LNCaP clone FGC (cell line): ENCODE results near the gene NXF1.
A peak's percentile ranks its signal among the peaks of the same experiment; 100 is the strongest.
"Not testable (repeated sequence)": the region's sequence is repeated elsewhere in the genome, so short reads cannot be mapped to it uniquely, and the experiment has no call there.

ENCODE experiments used
- DNase-seq: peaks from one replicate; pipeline ENCODE4 v3.0.0-alpha.2; 2011; ENCODE audit warnings: low read depth
- H3K4me3 ChIP-seq: 2 replicates; pipeline ENCODE4 v1.5.1; 2011; ENCODE audit warnings: mild to moderate bottlenecking, low read depth, low read length, control low read depth
- CTCF ChIP-seq: IDR thresholded peaks from 2 replicates; pipeline ENCODE4 v1.5.1; 2012; ENCODE audit warnings: mild to moderate bottlenecking; ENCODE audit not compliant: control insufficient read depth, insufficient read depth; ENCODE audit errors: extremely low read depth

The NXF1 gene

DNA sequence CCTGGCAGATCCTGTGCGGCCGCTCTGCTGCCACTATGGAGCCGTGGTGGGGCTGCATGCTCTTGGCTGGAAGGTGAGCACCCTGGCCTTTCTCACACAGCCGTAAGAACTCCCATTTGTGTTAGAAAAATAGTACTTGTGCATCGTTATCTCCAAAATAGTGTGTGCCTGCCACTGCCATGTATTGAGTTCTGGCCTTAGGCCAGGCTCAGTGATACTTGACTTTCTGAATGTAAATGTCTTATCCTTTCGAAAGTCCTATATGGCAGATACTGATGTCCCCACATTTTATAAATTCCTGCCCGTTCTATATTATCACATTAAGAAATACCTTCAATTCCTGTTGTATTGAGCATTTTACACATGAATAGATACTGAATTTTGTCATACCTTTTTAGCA lies 22.5 kb downstream of the NXF1 start:
- TF ChIP-seq CTCF, result no peak
- no peak overlapping the region for H3K4me3 ChIP-seq
- no peak for DNase-seq

GRCh38 chr11:62778441-62778840 lies 26.8 kb downstream of the NXF1 start:
- no peak for DNase-seq
- no peak overlapping the region for H3K4me3 ChIP-seq
- no peak for TF ChIP-seq CTCF

DNA sequence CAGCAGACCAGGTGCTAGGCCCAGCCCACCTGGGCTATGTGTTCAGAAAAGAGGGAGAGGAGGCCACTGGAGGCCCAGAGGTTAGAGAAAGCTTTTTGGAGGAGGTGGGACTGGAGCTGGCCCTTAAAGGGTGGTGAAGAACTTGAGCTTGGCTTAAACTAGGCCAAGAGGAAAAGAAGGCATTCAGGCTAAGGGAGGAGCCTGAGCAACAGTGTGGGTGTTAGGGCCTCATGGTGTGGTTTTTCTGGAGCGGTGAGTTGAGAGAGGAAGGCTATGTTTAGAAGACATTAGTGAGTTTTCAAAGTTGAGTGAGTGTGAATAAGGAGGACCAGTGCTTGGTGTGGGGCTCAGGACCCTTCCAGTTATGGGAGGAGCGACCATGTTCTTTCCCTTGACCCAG lies 27.9 kb downstream of the NXF1 start:
- no peak overlapping the region for H3K4me3 ChIP-seq
- DNase-seq, result no peak
- no peak for TF ChIP-seq CTCF

DNA sequence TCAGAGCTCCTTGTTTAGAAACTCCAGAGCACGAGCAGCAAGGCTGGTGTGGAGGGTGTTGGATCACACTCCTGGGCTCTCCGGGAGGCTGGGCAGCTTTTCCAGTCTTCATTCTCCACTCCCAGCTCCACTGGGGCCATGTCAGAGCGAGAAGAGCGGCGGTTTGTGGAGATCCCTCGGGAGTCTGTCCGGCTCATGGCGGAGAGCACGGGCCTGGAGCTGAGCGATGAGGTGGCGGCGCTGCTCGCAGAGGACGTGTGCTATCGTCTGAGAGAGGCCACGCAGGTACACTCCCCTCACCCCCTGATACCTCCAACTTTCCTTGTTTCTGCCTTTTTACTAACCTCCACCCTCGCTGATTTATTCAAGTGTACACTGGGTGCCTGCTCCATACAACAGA lies 29.6 kb downstream of the NXF1 start:
- no peak for DNase-seq
- no peak overlapping the region for H3K4me3 ChIP-seq
- no peak for TF ChIP-seq CTCF

GRCh38 chr11:62774407-62774806 lies 30.8 kb downstream of the NXF1 start:
- H3K4me3 ChIP-seq, result no peak overlapping the region
- no peak for DNase-seq
- TF ChIP-seq CTCF, result no peak

DNA sequence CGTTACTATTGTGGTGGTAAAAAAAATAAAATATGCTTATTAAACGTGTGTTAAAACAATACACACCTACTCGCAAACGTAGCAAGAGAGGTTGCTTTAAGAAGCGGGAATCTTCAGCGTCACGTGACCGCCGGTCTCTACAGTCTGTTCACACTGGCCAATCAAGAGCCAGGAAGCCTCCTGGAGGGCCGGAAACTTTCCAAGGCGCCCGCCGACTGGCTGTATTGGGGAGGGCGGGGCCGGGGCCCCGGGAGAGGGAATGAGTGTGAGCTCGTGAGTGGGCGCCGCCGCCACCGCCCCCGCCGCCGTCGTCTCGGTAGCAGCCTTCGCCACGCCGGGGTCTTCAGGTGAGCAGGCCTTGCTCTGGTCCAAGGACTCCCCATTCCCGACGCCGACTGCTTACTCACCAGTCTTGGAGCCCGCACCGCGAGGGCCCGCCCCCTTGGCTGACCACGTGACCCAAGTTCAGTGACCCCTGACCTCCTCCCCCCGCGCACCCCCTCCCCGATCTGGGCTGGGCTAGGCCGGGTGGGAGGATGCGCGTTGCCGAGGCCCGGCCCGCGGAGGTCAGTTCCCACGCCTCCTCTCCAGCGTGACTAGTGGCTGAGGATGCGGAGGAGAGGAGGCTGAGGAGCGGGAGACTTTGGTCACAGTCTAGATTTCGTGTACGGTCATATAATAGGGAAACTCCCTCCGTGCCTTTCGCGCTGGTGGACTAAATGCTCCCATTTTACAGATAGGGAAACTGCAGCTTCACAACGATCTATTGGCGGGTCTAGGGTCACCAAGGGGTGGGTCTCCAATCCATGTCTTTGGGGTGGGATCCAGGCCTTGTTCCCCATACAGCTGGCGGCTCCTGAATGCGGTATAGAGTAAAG lies 33.9 kb downstream of the NXF1 start, which contains the start of gene TAF6L:
TSS of gene TAF6L (plus strand) at position 253 of the 878 bp plus-strand sequence. CDS start 4,388 bp downstream, outside the sequence.
- TF ChIP-seq CTCF, result no peak
- peak within 1 kb of the TSS; percentile 75 for H3K4me3 ChIP-seq
- peak; percentile 94 for DNase-seq

DNA sequence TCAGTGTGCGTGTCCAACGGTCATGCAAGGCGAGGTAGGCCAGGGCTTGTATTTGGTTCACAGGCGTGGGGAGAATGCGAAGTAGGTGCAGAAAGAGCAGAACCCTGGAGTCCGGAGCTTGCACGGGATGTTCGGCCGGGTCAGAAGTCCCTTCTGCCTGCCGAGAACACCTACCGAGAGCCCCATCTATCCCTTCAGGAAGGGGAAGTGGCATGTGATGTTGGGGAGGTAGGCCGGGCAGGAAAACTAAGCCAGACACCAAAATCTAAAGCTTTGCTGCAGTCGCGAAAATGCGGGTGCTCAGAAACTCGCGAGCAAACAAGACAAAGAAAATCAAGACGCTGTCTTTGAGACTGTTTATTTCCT lies 34.5 kb downstream of the NXF1 start:
- DNase-seq, result no peak
- peak overlapping the region; percentile 75 for H3K4me3 ChIP-seq
- no peak for TF ChIP-seq CTCF

- H3K4me3 ChIP-seq, result peak overlapping the region; percentile 87
- not testable (repeated sequence) for DNase-seq
Measured at GRCh38 chr11:62760867-62761227, 44.4 kb downstream of the NXF1 start.
